Activated naive CD8-positive, alpha-beta T cell treated with anti-CD3 and anti-CD28 coated beads, Interleukin-2, amount 50 U/mL, for 16 hours (primary cell): ENCODE data around the gene GLRX3.
"Not testable (repeated sequence)": the region's sequence is repeated elsewhere in the genome, so short reads cannot be mapped to it uniquely, and the experiment has no call there.

Experiments
- DNase-seq: peaks from one replicate; pipeline ENCODE4 v3.0.0-alpha.2; 2020; ENCODE audit warnings: low read depth, low spot score

GLRX3 gene

GRCh38 chr10:130188195-130189175 lies 52.3 kb downstream of the GLRX3 start:
- no peak for DNase-seq

- DNase-seq: no peak
Measured at GRCh38 chr10:130189608-130190054, 53.4 kb downstream of the GLRX3 start.

GRCh38 chr10:130190055-130190736 lies 54.0 kb downstream of the GLRX3 start:
- peak; percentile 80 for DNase-seq

- DNase-seq: no peak
Measured at GRCh38 chr10:130190737-130191115, 54.5 kb downstream of the GLRX3 start.

- no peak for DNase-seq
Measured at GRCh38 chr10:130191380-130191779, 55.2 kb downstream of the GLRX3 start.

- DNase-seq: no peak
Measured at GRCh38 chr10:130192276-130192848, 56.2 kb downstream of the GLRX3 start.

- no peak for DNase-seq
Measured at GRCh38 chr10:130193033-130193432, 56.8 kb downstream of the GLRX3 start.

- DNase-seq: no peak
Measured at GRCh38 chr10:130193493-130194193, 57.5 kb downstream of the GLRX3 start.

GRCh38 chr10:130194194-130194990 lies 58.2 kb downstream of the GLRX3 start:
- DNase-seq: no peak

- no peak for DNase-seq
Measured at GRCh38 chr10:130194991-130195645, 58.9 kb downstream of the GLRX3 start.

GRCh38 chr10:130195746-130196294 lies 59.6 kb downstream of the GLRX3 start:
- DNase-seq: no peak

- DNase-seq: no peak
Measured at GRCh38 chr10:130196511-130197487, 60.6 kb downstream of the GLRX3 start.

GRCh38 chr10:130198651-130199050 lies 62.5 kb downstream of the GLRX3 start:
- no peak for DNase-seq

GRCh38 chr10:130200179-130201042 lies 64.2 kb downstream of the GLRX3 start:
- no peak for DNase-seq

GRCh38 chr10:130201043-130201380 lies 64.8 kb downstream of the GLRX3 start:
- DNase-seq: no peak

- DNase-seq: not testable (repeated sequence)
Measured at GRCh38 chr10:130202150-130202549, 66.0 kb downstream of the GLRX3 start.

- no peak for DNase-seq
Measured at GRCh38 chr10:130202984-130203621, 66.9 kb downstream of the GLRX3 start.
